Dedifferentiated amniotic fluid mesenchymal stem cell (primary cell): ENCODE measurements around the gene KCNH4.
"Not testable (repeated sequence)": the region's sequence is repeated elsewhere in the genome, so short reads cannot be mapped to it uniquely, and the experiment has no call there.

Source experiments
- DNase-seq: peaks from one replicate; pipeline ENCODE4 v3.0.0-alpha.2; 2016; ENCODE audit errors: extremely low spot score

The KCNH4 gene

DNA sequence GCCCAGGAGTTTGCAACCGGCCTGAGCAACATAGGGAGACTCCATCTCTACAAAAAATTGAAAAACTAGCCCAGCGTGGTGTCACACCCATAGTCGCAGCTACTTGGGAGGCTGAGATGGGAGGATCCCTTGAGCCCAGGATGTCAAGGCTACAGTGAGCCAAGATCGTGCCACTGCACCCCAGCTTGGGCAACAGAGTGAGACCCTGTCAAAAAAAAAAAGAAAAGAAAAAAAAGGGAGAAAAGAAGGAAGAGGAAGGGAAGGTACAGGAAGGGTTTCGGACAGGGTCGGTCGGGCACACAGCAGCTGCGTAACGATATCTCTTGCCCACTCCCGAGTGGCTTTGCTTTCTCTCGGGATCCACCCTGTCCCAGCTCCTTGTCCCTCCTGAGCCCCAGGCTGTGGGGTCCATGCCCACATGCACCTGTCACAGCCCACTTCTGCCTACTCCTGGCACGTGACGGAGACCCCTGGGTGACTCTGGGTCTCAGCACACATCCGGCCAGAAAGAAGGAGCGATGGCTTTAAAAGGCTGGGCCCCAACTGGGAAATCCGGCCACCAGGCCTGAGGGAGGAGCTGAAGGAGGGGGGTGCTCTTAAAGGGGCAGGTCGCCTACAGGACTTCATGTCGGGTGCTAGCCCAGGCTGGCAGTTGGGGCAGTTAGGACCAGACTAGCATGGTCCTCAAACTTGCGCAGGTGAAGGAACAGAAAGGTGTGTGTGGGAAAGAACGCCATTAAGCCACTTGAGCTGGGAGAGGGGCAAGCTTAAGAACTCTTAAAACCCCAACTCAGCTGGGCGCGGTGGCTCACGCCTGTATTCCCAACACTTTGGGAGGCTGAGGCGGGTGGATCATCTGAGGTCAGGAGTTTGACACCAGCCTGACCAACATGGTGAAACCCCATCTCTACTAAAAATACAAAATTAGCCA is 13.3 kb upstream of the KCNH4 start, which contains the start of gene GHDC:
Gene GHDC, minus strand, starts transcription at position 526 of the 931 bp plus-strand sequence. CDS start 913 bp downstream, outside the sequence.
- peak; percentile 33 for DNase-seq

DNA sequence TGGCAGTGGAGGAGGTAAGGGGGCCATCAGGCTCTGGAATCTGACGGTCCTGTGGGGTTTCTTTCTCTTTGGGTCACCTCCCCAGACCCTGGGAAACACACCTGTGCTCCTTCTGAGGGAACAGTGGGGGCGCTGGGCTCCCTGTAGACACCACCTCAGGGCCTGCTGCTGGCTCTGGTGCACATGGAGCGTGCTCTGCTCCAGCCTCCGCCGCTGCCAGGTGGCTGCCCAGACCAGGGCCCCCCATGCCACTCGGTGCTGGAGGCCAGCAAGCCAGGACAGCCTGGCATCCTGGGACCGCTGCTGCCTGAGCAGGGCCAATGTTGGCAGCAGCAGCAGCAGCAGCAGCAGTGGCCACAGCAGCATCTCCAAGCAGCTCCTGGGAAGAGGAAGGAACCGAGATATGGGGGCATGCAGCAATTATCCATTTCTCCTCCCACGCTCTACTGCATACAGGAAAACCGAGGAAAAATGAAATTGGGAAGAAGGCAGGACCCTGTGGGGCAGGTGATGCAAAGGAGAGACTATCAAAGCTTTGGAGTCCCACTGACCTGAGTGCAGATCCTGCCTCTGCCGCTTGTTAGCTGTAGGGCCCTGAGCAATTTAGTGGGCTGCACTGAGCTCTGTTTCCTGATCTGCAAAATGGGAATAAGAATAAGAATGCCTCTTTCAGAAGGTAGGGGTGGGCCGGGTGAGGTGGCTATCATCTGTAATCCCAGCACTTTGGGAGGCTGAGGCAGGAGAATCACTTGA is 12.4 kb upstream of the KCNH4 start:
- DNase-seq, result no peak

DNA sequence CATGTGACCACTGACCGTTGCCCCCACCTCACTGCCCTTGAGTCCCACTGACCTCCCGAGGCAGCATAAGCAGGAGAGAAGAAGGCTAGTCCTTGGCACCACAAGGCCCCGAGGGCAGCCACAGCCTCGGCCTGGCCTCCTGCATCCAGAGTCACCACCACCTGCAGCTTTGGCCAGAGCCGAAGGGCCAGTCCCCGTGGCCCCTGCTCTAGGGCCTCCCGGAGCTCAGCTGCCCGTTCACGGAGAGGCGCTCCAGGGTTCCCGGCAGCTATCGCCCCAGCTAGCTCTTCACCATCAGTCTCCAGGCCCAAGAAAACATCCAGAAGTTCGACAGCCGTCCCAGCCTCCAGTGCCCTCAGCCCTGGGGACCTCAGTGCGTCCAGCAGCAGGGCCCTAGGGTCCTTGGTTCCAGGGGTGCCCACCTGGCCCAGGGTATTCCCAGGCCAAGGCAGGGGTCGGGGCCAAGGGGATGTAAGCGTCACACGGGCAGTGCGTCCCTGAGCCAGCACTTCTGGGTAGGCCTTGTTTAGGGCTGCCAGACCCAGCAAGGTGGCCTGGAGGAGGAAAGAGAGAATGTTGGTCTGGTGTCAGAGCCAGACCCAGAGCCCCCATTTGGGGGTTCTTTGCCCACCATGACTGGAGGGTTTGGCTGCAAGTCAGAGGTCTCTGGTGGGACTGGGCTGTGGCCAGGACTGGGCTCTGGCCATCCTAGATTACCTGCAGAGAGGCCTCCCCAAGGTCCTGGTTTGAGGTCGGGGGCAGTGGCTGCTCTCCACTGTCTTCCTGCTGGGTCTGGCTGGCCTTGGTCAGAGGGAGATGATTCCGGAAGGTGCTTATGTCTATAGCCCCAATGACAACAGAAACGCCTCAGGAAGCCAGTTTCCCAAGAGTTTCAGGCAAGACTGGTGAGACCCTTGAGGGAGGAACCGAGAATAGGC is 11.5 kb upstream of the KCNH4 start:
- no peak for DNase-seq

DNA sequence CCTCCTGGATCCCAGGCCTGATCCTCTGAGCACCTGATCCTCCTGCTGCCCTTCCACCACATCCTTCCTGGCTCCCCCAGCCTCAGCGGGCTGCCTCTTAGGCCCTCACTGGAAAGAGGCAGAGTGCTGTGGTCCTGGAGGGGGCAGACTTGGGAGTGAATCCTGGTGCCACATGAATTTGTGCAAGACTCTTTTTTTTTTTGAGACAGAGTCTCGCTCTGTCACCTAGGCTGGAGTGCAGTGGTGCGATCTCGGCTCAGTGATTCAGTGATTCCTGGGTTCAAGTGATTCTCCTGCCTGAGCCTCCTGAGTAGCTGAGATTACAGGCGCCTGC is 10.3 kb upstream of the KCNH4 start:
- DNase-seq, result no peak

- DNase-seq, result no peak
Measured at GRCh38 chr17:42190491-42191274, 9.7 kb upstream of the KCNH4 start.

DNA sequence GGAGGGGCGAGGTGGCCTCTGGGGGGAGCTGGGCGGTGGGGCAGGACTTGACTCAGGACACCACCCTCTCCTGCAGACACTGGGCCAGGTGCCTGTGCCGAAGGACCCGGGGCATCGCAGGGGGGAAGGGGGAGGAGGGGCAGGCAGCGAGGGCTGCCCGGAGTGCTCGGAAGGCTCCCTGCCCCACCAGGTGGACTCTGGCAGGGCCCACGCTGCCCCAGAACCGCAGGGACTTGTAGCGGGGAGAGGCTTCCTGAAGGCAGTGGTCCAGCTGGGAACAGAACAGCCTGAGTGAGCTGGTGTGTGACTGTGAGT is 8.7 kb upstream of the KCNH4 start:
- DNase-seq, result no peak

DNA sequence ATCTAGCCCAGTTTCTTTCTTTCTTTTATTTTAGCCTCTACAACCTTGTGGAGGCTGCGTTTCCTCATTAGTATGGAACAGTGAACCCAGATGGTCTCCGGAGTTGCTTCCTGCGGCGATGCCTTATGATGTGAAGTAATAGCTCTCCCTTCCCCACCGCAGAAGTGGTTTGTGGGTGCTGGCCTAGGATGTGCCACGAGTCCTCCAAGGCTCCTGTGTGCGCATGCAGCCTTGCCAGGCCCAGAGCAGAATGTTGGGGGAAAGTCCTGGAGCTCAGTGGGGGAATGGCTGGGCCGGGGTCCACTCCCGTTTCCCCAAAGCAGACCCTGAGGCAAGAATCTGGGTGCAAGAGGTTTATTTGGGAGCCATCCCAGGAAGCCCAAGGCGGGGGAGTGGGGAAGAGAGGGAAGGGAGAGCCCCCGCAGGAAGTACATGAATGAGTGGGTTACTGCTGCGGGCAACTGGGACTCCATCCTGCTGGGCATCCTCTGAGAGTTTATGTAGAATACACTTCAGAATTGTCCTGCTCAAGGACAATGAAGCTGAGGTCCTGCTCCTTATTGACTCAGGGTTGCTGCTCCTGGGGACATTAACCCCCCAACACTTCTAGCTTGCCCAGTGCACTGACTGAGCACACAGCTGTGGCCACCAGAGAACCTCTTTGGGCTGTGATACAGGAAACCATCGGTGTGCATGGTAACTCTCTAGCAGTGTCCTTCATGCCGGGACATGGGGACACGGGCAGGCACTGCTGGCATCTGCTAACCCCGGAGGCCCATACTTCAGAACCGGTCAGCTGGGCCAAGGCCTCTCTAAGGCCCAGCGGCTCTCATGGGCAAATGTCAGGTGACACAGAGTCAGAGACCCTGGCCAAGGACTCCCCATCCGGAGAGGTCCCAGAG is 8.1 kb upstream of the KCNH4 start:
- no peak for DNase-seq

- no peak for DNase-seq
Measured at GRCh38 chr17:42187833-42188232, 6.9 kb upstream of the KCNH4 start.

DNA sequence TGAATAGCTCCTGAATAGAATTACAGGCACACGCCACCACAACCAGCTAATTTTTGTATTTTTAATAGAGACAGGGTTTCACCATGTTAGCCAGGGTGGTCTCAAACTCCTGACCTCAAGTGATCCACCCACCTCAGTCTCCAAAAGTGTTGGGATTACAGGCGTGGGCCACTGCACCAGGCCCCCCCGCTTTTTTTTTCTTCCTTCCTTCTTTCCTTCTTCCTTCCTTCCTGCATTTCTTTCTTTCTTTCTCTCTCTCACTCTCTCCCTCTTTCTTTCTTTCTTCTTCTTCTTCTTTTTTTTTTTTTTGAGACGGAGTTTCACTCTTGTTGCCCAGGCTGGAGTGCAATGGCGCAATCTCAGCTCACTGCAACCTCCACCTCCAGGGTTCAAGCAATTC is 5.2 kb upstream of the KCNH4 start:
- DNase-seq, result not testable (repeated sequence)

GRCh38 chr17:42185621-42185930 is 4.6 kb upstream of the KCNH4 start:
- no peak for DNase-seq

GRCh38 chr17:42184713-42185620 is 4.0 kb upstream of the KCNH4 start, which contains the start of gene HCRT:
Gene HCRT, minus strand, starts transcription at chr17:42185452. Its CDS starts 87 bp downstream, at chr17:42185365.
- no peak for DNase-seq

DNA sequence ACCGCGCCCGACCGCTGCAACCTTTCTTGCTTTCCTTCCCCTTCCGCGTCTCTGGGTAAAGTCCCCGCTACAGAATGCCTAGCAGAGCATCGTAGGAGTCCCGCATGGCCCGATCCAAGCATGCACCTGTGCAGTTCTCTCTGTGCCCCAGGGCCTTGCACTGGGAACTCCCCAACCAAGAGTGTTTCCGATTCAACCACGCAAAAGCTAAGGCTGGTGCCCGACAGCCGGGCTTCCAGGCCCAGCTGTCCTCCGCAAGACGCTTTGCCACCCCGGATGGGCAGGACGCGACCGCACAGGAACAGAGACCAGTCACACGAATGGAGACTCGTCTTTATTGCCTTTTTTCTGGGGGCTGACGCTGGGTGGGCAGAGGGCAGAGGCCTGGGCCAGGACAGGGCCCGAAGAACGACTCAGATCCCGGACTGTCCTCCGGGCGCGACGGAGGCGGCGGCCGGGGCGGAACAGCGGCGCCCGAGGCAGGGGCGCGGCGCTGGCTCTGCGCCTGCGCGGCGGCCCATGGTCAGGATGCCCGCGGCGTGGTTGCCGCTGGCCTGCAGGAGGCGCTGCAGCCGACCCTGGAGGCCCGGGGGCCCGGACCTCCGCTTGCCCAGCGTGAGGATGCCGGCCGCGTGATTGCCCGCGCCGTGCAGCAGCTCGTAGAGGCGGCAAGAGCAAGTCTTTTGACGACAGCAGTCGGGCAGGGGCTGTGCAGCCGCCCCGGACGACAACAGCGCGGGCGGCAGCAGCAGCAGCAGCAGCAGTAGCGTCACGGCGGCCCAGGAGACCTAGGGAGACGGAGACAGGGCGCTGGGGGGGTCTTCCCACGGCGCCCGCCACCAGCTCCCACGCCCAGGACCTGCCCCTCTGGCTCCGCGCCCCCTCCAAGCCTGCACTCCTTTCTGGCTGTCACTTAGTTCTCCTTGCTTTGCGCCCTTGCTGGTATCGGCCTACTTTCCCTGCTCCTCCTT is 3.1 kb upstream of the KCNH4 start:
- DNase-seq, result no peak

DNA sequence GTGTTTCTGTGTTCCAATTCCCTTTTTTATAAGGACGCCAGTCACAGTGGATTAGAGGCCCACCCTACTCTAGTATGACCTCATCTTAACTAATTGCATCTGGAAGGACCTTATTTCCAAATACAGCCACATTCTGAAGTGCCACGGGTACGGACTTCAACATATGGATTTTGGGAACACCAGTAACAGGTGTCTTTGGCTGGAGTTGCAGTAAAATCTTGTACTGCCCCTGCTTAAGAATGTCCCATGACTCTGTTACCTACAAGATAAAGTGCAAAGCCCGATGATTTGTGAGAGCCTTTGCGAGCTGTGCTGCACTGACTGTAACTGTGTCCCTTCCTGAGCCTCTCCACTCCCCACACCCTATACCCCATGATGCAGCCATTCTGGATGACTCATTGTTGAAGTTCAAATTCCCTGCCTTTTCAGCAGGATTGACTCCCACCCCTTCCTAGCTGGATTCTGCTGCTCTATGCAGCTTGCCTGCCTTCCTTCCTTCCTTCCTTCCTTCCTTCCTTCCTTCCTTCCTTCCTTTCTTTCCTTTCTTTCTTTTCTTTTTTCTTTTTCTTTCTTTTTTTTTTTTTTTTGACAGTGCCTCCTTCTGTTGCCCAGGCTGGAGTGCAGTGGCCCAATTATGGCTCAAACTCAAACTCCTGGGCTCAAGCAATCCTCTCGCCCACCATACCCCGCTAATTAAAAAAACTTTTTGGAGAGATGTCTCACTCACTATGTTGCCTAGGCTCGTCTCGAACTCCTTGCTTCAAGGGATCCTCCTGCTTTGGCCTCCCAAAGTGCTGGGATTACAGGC is 2.2 kb upstream of the KCNH4 start:
- no peak for DNase-seq

- DNase-seq, result no peak
Measured at GRCh38 chr17:42181851-42182207, 887 bp upstream of the KCNH4 start.

- DNase-seq, result no peak
Measured at GRCh38 chr17:42180411-42180921, 476 bp downstream of the KCNH4 start.

DNA sequence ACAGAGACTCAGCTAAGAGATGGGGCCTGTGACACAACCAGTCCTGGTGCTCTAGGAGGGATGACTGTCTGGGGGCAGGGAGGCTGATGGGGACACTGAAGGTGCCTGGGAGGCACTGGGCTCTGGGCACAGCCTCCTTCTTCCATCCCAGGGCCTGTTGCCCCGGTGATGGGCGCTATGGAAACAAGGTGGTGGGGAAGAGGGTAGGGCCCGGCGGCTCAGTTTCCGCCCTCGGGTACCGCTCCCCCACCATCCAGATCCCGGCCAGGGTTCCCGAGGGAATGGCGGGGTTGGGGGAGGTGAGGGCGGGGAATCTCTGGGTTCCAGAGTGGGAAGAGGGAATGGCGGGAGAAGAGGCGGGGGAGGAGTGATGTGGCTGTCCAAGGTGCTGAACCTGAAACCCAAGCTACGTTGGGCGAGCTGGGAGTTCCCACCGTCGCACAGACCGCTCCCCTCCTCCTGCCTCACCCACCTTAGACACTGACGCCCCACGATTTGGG is 981 bp downstream of the KCNH4 start:
- no peak for DNase-seq

DNA sequence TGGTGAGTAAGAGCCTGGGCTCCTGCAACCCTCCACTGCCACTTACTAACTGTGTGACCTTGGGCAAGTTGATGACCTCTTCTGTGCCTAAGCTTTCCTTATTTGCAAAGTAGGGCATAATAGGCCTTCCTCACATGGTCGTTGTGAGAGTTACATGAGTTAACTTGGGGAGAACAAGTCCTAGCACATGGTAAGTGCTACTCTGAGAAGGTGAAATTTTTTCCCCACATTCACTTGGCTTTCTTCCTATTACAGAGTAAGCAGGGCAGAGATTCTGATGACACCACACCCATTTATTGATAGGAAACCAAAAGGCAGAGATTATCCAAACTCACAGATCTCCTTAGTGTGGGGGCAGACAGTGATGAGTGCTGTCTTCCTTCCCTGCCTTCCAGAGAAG is 1.6 kb downstream of the KCNH4 start:
- no peak for DNase-seq
